Muscle of arm (tissue), 12 donors: ENCODE data around the gene NPIPB6. TPM values are rescaled to one million over a fixed set of nuclear protein-coding genes. Genes with fewer than 3 reads are reported as not detected.
A peak's percentile ranks its signal among the peaks of the same experiment; 100 is the strongest.

Experiments
- DNase-seq: peaks from one replicate; pipeline ENCODE4 v3.0.0-alpha.2; 2013
- polyA plus RNA-seq, 12 donors: library from polyadenylated mRNA; unstranded; fragments of 120-200 nt; gene quantifications; one replicate each; pipeline ENCODE4 v1.2.1, GENCODE V29; 2013; ENCODE audit not compliant: insufficient read length in 12 of 12

The NPIPB6 gene
- polyA plus RNA-seq, 12 donors: 0.34 to 2.9 (median 1.0) TPM; not detected in 2

DNA sequence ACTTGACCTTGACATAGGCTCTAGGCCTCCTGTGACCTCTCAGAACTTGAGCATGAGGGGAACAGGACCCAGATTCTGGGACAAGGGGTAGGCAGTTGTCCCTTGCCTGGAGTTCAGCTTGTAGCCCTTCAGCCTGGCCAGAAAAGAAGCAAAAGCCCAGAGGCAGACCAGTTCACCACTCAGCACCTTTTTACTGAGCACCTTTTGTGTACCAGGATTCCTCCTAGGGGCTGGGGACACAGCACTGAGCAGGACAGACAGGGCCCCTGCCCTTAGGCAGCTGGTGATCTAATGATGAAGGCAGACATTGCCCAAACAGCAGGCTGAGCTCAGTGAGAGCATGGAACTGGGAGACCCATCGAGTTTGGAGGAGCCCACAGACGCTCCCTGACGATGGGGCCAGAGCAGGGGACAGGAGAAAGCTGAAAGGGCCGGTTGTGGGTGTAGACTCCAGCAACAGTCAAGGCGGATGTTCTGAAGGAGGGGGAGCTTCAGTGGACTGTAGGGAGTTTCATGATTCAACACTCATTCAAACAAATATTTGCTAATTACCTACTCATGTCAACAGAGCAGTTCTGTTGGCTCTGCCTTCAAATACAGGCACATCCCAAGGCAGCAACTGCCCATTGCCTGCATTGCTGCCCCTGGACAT is 38.9 kb downstream of the NPIPB6 start:
- no peak for DNase-seq

DNA sequence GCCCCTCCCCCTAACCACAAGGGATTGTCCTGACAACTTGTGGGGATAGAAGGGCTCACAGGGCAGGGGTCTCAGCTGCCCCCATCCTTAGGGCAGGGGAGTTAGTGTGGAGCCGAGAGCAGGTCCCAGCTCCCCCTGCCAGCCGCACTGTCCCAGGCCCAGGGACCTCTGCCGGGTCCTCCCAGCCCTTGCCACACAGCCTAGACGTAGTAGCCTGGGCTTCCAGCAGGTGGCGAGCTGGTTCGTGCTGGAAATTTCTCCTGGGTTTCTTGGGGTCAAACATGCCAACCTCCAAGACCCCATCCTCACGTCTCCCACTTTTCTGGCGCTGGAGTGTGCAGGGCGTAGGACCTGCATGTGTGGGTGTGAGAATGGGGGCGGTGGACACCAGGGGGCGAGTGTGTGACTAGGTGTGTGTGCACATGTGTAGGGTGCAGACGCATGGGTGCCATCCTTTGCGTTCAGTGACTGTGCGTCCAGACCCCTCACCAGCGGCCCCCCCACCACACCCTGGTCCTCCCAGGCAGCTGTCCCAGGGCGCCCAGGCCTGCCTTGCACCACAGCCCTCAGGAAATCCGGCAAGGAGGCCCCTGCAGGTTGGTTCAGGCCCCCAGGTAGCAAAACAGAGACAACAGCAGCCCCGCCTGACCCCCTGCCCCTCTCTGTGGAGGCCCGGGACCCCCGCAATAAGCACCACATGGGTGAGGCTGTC is 41.5 kb downstream of the NPIPB6 start:
- no peak for DNase-seq

DNA sequence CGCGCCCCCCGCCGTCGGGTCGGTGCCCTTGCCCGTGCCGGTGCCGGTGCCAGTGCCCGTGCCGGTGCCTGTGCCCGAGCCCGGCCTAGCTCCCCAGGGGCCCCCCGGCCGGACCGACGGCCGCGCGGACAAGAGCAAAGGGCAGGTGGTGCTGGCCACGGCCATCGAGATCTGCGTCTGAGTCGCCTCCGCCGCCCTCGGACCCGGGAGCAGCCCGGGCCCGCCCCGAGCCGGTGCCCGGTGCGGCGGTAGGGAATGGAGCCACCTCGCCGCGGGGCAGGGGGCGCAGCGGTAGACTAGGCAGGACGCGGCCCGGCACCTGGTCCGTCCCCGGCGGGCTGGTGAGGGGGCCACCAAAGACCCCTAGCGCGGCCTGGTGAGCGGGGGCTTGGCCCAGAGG is 42.6 kb downstream of the NPIPB6 start:
- DNase-seq: no peak

DNA sequence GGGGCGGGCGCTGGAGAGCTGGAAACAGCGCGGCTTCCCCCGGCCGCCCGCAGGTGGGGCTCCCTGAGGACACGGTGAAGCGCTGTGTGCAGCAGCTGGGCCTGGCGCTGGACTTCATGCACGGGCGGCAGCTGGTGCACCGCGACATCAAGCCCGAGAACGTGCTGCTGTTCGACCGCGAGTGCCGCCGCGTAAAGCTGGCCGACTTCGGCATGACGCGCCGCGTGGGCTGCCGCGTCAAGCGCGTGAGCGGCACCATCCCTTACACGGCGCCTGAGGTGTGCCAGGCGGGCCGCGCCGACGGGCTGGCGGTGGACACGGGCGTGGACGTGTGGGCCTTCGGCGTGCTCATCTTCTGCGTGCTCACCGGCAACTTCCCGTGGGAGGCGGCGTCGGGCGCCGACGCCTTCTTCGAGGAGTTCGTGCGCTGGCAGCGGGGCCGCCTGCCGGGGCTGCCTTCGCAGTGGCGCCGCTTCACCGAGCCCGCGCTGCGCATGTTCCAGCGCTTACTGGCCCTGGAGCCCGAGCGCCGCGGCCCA is 43.2 kb downstream of the NPIPB6 start:
- DNase-seq: no peak

DNA sequence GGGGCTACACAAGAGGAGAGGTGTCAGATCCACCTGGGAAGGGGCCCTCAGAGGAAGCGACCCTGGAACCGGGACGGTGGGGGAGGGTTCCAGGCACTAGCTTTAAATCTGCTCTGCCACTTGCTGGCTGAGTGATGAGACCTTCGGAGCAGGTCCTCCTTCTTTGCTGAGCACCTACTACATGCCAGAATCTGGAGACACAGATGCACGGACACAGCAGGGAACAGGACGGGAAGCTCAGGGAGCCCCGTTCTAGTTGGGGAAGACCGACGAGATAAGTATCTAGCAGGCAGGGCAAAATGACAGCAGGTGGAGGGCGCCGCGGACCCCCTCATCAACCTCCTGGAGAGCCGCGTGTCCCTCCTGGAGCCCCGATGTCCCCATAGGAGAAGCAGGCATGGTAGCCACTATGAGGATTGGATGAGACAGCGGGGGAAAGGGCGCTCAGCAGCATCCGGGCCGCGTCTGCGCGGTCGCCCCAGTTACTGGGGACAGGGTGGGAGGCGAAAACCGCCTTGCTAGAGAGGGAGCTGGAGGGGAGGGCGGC is 43.8 kb downstream of the NPIPB6 start:
- DNase-seq: no peak

DNA sequence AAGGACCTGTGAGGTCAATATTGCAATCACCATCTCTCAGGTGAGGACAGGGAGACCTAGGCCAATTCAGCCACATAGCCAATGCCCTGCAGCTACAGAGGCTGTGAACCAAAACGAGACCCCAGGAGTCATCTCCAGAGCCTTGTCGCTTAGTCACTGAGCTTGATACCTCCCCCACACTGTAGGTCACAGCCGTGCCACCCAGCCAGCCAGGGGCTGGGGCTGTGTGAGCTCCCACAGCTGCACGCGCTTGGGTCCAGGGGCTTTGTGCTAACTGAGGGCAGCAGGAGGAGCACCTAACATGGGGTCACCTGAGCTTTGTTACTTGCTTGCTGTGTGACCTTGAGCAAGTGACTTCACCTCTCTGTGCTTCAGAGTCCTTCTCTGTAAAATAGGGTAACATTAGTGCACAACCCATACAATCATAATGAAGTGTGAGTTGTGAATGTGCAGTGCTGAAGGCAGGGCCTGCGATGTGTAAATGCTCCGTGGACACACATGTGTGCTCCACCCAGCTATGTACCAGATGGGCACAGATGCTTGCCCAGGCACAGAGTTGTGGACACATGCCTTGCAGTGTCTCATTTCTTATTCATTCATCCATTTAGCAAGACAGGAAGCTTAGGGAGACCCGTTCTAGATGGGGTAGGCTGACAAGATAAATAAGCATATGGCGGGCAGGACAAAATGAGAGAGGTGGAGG is 45.1 kb downstream of the NPIPB6 start:
- DNase-seq: no peak

DNA sequence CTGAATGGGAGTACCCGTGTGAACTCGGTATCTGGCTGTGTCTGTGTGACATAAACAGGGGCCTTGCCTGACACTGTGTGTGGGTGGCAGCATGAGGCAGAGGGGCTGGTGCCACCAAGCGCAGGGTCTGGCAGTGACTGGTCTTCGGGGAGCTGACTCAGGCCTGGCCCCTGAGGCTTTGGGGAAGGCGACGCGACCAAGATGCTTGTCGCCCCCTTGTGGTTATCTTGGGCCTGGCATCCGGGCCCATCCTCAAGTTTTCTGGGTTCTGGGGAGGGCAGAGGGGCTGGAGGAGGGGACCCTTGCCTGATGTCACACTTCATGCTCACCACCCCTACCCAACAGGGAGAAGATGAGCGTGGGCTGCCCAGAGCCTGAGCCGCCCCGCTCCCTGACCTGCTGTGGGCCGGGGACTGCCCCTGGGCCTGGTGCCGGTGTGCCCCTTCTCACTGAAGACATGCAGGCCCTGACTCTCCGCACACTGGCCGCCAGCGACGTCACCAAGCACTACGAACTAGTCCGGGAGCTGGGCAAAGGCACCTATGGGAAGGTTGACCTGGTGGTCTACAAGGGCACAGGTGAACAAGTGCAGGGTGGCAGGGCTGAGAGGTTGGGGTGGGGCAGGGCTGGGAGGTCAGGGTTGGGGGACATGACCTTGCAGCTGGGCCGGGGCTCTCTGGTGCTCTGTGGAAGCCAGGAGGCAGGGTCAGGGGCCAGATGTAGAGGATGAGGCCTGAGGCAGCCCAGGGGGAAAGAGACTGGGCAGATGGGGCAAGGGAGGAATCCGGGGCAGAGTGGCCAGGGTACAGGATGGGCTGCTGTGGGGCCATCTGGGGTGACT is 46.0 kb downstream of the NPIPB6 start:
- DNase-seq: peak; percentile 35

DNA sequence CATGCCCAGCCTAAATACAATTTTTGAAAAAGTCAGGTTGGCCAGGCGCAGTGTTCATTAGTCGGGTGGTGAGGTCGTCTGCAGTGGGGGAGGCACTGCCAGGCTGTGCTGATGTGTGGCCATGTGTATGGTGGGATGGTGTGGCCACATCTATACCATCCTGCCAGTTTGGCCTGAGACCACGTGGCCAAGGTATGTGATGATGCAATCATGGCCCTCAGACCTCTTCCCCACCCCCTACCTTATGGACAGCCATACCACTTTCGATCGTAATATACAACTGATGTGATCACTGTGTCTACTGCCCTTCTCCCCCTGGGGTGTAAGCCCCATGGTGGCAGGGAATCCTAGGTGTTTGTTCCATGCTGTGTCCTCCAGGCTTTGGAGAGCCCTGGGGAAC is 47.3 kb downstream of the NPIPB6 start:
- no peak for DNase-seq

DNA sequence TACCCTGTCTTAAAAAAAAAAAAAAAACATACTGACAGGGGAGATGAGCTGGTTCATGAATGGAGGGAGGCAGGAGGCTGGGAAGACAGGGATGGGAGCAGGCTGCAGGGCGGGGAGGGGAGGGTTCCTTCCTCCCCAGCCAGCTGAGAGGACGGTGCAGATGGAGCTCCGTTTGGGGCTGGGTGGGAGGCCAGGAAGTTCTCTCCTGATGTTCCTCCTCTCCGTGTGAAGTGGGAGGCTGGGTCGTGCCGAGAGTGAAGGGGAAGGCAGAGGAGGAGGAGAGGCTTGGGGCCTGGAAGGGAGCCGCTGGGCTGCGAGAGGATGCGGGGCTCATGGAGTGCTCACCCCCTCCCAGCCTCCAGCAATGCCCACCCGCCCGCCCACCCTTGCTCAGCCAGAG is 49.7 kb downstream of the NPIPB6 start:
- DNase-seq: no peak

DNA sequence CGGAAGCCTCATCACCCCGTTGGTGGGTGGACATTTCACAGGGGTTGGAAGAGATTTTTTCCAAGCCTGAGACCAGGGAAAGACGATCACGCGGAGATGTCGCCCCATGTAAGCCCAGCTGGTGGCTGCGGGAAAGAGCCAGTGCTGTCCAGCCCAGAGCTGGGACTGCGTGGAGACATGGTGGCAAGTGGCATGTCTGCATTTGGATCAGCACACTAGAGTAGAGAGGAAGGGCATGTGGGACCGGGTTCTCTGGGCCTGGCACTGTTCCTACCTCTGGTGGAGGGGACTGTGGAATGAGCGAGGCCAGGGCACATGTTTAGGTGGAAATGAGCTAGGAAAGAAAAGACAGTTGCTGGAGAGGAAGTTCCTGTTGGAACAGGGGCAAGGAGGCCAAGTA is 51.0 kb downstream of the NPIPB6 start:
- DNase-seq: no peak

DNA sequence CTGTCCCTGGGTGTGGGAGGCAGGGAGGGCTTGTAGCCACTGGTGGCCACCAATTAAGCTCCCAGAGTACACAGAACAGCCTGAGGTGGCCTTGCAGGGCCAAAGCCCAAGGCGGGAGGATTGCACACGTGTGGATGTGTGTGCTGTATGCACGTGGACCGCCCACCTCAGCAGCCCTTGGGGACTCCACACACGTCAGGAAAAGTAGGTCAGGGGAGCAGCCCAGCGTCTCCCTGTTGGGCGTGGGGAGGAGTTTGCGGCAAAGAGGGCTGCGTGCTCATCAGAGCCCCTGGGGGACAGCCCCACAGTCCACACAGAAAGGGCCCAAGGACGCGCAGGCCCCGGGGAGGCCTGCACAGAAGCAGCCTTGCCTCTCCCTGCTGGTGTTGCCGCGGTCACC is 51.4 kb downstream of the NPIPB6 start:
- DNase-seq: no peak

DNA sequence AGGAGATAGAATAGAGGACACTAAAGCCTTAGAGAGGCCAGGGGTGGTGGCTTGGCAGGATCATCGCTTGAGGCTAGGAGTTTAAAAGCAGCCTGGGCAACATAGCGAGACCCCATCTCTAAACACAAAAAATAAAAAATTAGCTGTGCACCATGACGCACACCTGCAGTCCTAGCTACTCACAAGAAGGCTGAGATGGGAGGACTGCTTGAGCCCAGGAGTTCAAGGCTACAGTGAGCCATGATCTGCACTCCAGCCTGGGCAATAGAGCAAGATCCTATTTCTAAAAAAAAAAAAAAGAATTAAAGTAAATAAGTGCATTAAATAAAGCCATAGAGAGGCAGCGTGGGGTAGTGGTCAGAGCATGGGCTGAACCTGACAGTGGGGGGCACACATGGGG is 51.9 kb downstream of the NPIPB6 start:
- DNase-seq: no peak

DNA sequence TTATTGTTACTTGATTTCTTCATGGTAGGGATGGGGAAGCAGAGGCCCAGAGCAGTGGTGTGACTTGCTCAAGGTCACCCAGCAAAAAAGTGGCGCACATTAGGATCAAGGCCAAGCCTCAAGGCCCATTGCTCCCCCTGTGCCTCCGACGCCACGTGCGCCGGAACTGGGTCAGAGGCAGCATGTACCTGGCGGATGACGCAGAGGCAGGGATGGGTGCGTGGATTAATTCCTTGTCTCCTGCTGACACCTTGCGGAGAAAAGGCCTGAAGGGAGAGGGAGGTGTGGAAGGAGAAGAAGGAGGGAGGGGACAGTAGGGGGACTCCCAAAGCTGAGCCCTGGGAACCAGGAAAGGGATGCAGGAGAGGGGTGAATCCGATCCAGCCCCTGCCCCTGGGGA is 52.5 kb downstream of the NPIPB6 start:
- no peak for DNase-seq

DNA sequence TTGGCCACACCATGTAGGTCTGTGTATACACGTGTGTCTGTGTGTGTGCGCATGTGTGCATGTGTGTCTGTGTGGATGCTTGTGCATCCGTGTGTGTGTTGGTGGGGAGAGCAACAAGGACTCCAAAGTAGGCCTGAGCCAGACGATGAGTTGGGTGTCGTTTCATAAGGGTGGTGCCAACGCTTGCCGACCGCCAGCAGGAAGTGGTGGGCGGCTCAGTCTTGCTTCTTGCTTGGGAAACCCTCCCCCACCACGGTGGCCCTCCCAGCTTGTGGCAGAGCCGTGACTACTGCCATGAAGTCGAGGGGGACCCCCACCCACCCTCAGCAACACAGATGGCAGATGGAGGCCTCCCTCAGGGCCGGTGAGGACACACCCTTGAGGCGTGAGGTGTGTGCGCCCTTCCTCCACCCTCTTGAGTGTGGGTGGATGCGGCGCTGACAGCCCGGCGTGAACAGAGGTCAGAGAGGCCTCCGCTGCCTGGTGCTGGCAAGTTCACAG is 53.4 kb downstream of the NPIPB6 start:
- no peak for DNase-seq

DNA sequence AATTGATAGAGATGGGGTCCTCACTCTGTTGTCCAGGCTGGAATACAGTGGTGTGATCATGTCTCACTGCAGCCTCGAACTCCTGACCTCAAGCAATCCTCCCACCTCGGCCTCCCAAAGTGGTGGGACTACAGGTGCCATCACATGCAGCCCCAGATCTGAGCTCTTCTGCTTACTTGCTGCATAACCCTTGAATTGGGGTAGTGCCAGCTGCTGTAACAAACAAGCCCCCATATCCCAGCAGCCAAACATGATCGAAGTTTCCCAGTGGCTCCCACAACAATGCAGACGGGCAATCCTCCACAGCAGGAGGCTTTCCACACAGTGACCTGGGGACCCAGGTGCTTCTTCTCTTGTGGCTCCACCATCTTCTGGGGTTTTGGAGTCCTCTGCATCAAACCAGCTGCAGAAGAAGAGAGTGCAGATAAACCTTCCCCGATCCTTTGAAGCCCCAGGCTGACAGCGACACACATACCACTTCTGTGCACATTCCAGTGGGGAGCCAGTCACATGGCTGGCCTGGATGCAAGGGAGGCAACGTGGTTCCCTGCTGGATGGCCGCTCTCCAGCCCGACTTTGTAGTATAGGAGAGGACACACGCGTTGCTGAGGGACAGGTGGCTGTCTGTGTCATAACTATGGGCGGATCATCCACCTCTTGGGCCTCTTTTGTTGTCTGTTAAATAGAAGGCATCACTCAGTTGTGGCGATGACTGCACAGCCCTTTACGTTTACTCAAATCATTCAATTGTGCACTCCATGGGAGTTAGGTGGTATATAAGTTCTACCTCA is 54.3 kb downstream of the NPIPB6 start:
- no peak for DNase-seq

DNA sequence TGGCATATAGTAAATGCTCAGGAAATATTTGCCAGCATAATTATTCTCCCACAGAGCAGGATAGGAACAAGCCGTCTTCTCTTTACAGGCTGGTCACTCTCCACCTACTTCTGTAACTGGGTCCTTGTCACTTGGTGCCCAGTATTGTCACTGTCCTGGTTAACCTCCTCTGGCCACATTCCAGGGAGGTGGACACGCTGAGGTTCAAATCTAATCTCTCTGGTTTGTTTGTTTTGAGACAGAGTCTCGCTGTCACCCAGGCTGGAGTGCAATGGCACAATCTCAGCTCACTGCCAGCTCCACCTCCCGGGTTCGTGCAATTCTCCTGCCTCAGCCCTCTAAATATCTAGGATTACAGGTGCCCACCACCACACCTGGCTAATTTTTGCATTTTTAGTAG is 55.4 kb downstream of the NPIPB6 start:
- no peak for DNase-seq

DNA sequence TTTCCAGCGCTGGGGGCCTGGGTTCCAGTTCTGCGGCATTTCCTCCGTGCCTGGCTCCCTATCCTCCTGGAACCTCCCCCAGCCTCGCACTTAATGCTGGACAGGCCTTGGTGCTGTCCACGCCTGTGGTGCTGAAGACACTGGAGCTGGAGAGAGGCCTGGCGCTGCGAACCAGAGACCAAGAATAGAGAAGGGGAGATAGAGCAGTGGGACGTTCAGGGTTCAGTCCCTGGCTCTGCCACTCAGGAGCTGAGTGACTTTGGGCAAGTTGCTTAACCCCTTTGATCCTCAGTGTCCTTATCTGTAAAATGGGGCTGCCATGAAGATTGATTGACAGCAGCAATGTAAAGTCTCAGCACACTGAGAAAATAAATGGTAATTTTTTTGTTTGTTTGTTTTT is 59.1 kb downstream of the NPIPB6 start:
- DNase-seq: peak; percentile 48

DNA sequence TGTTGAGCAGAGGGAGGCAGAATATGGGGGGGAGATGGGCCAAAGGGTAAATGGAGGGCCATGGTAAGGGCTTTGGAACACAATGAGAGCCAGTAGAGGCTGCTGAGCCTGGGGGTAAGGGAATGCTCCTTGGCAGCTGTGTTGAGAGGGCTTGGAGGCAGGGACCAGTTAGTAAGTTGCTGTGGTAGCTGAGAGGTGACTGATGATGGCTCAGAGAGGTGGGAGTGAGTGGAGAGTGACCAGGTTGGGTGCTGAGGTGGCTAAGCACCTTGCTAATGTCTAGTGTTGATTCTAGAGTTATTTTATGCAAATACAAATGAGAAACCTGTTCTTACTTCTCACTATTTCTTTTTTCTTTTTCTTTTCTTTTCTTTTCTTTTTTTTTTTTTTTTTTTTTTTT is 60.2 kb downstream of the NPIPB6 start:
- no peak for DNase-seq

DNA sequence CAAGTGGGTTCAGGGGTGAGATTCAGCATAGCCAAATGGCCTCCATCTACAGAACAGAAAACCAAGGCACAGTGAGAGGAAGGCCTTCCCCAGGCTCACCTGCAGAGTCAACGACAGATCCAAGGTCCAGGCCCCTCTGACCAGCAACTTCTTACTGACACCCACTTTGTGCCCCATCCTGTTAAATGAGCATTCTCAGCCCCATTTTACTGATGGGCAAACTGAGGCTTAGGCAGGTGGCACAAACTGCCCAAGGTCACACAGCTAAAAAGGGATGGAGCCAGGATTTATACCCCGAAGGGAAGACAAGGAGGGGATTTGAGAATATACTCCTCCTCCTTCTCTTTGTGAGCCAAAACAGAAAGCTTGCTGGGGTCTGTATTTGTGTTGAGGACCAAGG is 61.7 kb downstream of the NPIPB6 start:
- DNase-seq: no peak

DNA sequence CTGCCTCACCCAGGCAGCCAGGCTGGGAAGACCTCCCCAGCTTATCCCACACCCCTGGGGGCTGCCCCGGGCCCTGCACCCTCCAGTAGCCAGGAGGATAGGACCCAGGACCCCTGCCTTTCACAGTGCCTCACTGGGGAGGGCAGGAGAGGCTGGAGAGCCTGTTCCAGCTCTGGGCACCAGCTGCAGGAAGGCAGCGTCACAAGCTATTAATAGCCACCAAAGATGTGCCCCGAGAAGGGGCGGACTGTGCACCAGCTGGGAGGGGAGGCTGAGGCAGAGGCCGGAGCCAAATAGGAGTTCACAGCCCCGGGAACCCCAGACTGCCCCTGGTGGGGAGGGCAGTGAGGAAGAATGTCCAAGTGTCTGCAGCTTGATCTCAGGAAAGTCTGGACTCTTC is 62.2 kb downstream of the NPIPB6 start:
- no peak for DNase-seq

DNA sequence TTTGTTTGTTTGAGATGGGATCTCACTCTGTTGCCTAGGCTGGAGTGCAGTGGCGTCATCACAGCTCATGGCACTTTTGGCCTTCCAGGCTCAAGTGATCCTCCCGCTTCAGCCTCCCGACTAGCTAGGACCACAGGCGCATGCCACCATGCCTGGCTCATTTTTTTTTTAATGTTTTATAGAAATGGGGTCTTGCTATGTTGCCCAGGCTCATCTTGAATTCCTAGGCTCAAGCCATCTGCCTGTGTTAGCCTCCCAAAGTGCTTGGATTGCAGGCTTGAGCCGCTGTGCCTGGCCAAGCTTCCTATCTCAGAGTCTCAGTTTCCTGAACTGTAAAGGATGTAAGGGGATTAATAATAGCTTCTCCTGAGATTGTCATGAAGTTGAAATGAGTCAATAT is 63.0 kb downstream of the NPIPB6 start:
- DNase-seq: no peak
